ENCODE measurements around the gene CCDC169.

The CCDC169 gene

GRCh38 chr13:36183901-36184300, 113.7 kb downstream of the CCDC169 start:
- TF ChIP-seq CTCF (IDR thresholded peaks at IDR 0.05; ENCODE audit: borderline replicate concordance, insufficient read depth, low read depth, low read length): no peak
- H3K4me3 ChIP-seq (ENCODE audit: low read depth, low read length): no peak overlapping the region
